MM.1S (cell line): ENCODE measurements around the gene SIT1.

Experiments
- DNase-seq: peaks from one replicate; pipeline ENCODE4 v3.0.0-alpha.2; 2015
- H2AFZ ChIP-seq: fragments of 300-600 bp; sonication (generic); 2 replicates; pipeline ENCODE4 v1.6.0; 2016; ENCODE audit warnings: antibody characterized with exemption, low read length
- H3F3A ChIP-seq: fragments of 300-600 bp; sonication (generic); 2 replicates; pipeline ENCODE4 v1.6.1; 2016; ENCODE audit warnings: mild to moderate bottlenecking, antibody characterized with exemption, low read length, moderate library complexity, mixed read lengths; ENCODE audit not compliant: insufficient read depth
- H3K27ac ChIP-seq: fragments of 300-600 bp; sonication (generic); 2 replicates; pipeline ENCODE4 v1.5.1; 2016; ENCODE audit warnings: mild to moderate bottlenecking, low read length
- H3K27me3 ChIP-seq: fragments of 300-600 bp; sonication (generic); replicated peaks from 2 replicates; pipeline ENCODE4 v1.6.0; 2016; ENCODE audit warnings: low read length; ENCODE audit not compliant: insufficient read depth
- H3K36me3 ChIP-seq: fragments of 300-600 bp; sonication (generic); replicated peaks from 2 replicates; pipeline ENCODE4 v1.6.1; 2016; ENCODE audit warnings: mild to moderate bottlenecking, low read length, mixed read lengths; ENCODE audit not compliant: insufficient read depth
- H3K4me1 ChIP-seq: fragments of 300-600 bp; sonication (generic); 2 replicates; pipeline ENCODE4 v1.6.1; 2016; ENCODE audit warnings: low read length, mixed read lengths
- H3K4me2 ChIP-seq: fragments of 300-600 bp; sonication (generic); 2 replicates; pipeline ENCODE4 v1.6.0; 2016; ENCODE audit warnings: low read depth, low read length
- H3K4me3 ChIP-seq: fragments of 300-600 bp; sonication (generic); 2 replicates; pipeline ENCODE4 v1.5.1; 2016; ENCODE audit warnings: low read length, mixed read lengths
- H3K79me2 ChIP-seq: fragments of 300-600 bp; sonication (generic); 2 replicates; pipeline ENCODE4 v1.6.1; 2016; ENCODE audit warnings: mixed run types, low read length, mixed read lengths
- H3K9ac ChIP-seq: fragments of 300-600 bp; sonication (generic); 2 replicates; pipeline ENCODE4 v1.6.1; 2016; ENCODE audit warnings: low read length, mixed read lengths
- H3K9me2 ChIP-seq: fragments of 300-600 bp; sonication (generic); replicated peaks from 2 replicates; pipeline ENCODE4 v1.6.1; 2016; ENCODE audit warnings: mild to moderate bottlenecking, low read length, mixed read lengths; ENCODE audit not compliant: insufficient read depth
- H3K9me3 ChIP-seq: fragments of 300-600 bp; sonication (generic); replicated peaks from 2 replicates; pipeline ENCODE4 v1.6.1; 2016; ENCODE audit warnings: mild to moderate bottlenecking, low read length, mixed read lengths; ENCODE audit not compliant: insufficient read depth
- H4K20me1 ChIP-seq: fragments of 300-600 bp; sonication (generic); 2 replicates; pipeline ENCODE4 v1.6.1; 2016; ENCODE audit warnings: mild to moderate bottlenecking, low read length, moderate library complexity, mixed read lengths; ENCODE audit not compliant: insufficient read depth
- EZH2 ChIP-seq: fragments of 300-600 bp; sonication (generic); optimal IDR thresholded peaks from 2 replicates; pipeline ENCODE3; 2017; ENCODE audit warnings: low read depth, mild to moderate bottlenecking, antibody characterized with exemption, low read length, mixed read lengths
- EZH2phosphoT487 ChIP-seq: fragments of 300-600 bp; sonication (generic); IDR thresholded peaks from 2 replicates; pipeline ENCODE4 v1.6.1; 2018; ENCODE audit warnings: antibody characterized with exemption, low read length
- TF ChIP-seq, protein P1 (sequence below): fragments of 300-600 bp; sonication (generic); IDR thresholded peaks from 2 replicates; pipeline ENCODE4 v1.5.1; 2016; ENCODE audit warnings: antibody characterized with exemption, low read length, mixed read lengths

The SIT1 gene

DNA sequence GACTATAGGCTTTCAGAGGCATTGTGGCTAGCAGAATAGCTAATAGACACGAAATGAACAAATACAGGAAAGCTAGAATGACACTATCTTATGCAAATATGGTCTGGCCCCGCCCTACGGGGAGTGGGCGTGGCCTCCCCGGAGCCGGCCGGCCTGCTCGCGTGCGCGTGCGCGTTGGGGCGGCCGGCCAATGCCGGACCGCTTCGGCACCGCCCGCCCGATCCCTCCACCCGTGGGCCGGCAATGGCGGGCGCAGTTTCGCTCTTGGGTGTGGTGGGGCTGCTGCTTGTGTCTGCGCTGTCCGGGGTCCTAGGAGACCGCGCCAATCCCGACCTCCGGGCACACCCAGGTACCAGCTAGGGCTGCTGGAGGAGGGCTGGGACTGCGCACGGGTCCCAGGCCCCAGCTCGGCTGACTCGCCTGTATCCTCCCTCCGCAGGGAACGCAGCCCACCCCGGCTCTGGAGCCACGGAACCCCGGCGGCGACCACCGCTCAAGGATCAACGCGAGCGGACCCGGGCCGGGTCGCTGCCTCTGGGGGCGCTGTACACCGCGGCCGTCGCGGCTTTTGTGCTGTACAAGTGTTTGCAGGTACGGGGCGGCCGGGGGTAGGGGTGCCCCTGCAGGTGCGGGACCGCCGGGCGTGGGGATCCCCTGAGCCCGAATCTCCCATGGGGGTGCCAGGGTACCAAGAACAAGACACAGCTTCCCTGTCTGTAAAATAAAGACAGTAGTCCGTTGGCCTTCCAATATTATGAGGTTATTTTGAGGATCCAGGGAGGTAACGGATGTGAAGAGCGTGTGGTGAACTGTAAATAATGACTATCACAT lies 7.6 kb upstream of the SIT1 start, which contains the start of gene CCDC107:
TSS of gene CCDC107 (plus strand) at position 156 of the 831 bp plus-strand sequence. CDS start at position 244, 88 bp downstream.
- H3K9me2 ChIP-seq = no peaks in the 10 kb centered on the region
- H3K27me3 ChIP-seq = no peaks in the 10 kb centered on the region
- H4K20me1 ChIP-seq = no peaks in the 10 kb centered on the region
- no peaks in the 10 kb centered on the region for H3K9me3 ChIP-seq
- peak within 1 kb of the TSS; percentile 80 for H2AFZ ChIP-seq
- peak within 1 kb of the TSS; percentile 88 for H3K9ac ChIP-seq
- TF ChIP-seq EZH2phosphoT487 (no peak), EZH2 (no peak)
- TF ChIP-seq, protein P1, sequence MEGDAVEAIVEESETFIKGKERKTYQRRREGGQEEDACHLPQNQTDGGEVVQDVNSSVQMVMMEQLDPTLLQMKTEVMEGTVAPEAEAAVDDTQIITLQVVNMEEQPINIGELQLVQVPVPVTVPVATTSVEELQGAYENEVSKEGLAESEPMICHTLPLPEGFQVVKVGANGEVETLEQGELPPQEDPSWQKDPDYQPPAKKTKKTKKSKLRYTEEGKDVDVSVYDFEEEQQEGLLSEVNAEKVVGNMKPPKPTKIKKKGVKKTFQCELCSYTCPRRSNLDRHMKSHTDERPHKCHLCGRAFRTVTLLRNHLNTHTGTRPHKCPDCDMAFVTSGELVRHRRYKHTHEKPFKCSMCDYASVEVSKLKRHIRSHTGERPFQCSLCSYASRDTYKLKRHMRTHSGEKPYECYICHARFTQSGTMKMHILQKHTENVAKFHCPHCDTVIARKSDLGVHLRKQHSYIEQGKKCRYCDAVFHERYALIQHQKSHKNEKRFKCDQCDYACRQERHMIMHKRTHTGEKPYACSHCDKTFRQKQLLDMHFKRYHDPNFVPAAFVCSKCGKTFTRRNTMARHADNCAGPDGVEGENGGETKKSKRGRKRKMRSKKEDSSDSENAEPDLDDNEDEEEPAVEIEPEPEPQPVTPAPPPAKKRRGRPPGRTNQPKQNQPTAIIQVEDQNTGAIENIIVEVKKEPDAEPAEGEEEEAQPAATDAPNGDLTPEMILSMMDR = peak; percentile 69
- H3K36me3 ChIP-seq = no peaks in the 10 kb centered on the region
- H3K79me2 ChIP-seq = peaks cover 14% of the 10 kb centered on the region
- DNase-seq = peak; percentile 86
- H3K4me2 ChIP-seq = peak within 1 kb of the TSS; percentile 89
- peak within 1 kb of the TSS; percentile 74 for H3K4me3 ChIP-seq
- peaks cover 13% of the 10 kb centered on the region; the same call in 1 of the 2 replicates for H3K4me1 ChIP-seq
- H3K27ac ChIP-seq = peak within 1 kb of the TSS; percentile 91
- peaks cover 20% of the 10 kb centered on the region for H3F3A ChIP-seq

DNA sequence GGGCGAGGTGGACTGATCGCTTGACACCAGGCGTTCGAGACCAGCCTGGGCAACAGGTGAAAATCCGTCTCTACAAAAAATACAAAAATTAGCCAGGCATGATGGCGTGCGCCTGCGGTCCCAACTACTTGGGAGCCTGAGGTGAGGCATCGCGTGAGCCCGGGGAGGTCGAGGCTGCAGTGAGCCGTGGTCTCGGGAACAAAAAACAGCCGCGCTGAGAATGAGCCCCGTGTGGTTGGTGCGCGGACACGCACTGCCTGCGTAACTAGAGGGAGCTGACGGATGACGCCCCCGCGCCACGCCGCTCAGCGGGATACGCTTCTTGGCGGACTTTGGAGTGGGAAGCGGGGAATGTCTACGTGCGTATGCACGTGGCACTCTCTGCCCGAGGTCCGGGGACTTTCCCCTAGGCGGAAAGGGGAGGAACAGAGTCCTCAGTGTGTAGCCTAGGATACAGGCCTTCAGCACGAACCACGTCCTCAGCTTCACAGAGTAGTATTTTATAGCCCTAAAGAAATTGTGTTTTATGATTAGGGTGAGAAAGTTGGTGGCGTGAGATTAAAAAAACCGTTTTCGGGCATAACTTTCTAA lies 6.9 kb upstream of the SIT1 start, which contains the start of gene RMRP:
TSS of gene RMRP (minus strand) at position 474 of the 591 bp plus-strand sequence.
- Histone ChIP-seq H3F3A (peaks cover 20% of the 10 kb centered on the region), H3K4me1 (peaks cover 13% of the 10 kb centered on the region; the same call in 1 of the 2 replicates)

DNA sequence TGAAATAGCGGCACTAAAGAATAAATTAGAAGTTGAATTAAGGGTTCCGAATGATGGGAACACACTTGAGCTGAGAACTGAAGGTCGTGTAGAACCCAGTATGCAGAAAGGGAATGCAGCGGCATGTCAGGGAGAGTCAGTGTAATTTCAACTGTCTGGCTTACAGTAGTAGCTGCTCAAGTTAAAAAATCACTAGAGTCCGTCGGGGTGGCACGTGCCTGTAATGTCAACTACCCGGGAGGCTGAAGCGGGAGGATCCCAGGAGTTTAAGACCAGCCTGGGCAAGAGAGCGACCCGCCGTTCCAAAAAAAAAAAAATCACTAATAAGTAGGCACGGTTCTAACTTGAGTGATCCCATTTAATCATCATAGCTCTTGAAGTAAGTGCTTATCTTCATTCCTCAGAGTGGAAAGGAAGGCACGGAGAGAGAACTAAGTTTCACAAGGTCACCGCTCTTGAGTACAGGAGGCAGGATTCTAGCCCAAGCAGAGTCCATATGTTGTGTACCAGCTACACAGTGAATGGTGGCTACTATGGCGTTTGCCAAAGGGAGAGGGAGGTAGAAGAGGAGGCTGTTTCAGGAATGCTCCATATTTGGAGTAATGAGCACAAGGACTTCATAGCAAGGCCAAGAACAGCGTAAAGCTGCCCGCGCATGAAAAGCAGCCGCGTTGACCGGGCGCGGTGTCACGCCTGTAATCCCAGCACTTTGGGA lies 6.3 kb upstream of the SIT1 start:
- Histone ChIP-seq H3K27me3 (no peaks in the 10 kb centered on the region), H3K36me3 (no peaks in the 10 kb centered on the region), H2AFZ (peak overlapping the region; percentile 44), H3K9me3 (no peaks in the 10 kb centered on the region), H3F3A (peaks cover 20% of the 10 kb centered on the region), H3K9me2 (no peaks in the 10 kb centered on the region), H3K79me2 (peaks cover 14% of the 10 kb centered on the region), H4K20me1 (no peaks in the 10 kb centered on the region), H3K4me3 (peak overlapping the region; percentile 33; the same call in 1 of the 2 replicates), H3K4me1 (peaks cover 13% of the 10 kb centered on the region; the same call in 1 of the 2 replicates), H3K4me2 (peak overlapping the region; percentile 89), H3K9ac (peak overlapping the region; percentile 37; the same call in 1 of the 2 replicates), H3K27ac (peak overlapping the region; percentile 91; the same call in 1 of the 2 replicates)
- DNase-seq = no peak
- no peak for TF ChIP-seq EZH2phosphoT487
- no peak for TF ChIP-seq EZH2
- TF ChIP-seq, protein P1 = no peak

More for the DNA sequence above, 6.9 kb upstream of the SIT1 start, which contains the start of gene RMRP:
- H3K36me3 ChIP-seq = no peaks in the 10 kb centered on the region
- DNase-seq = peak; percentile 98
- peak within 1 kb of the TSS; percentile 74 for H3K4me3 ChIP-seq
- peaks cover 14% of the 10 kb centered on the region for H3K79me2 ChIP-seq
- H4K20me1 ChIP-seq = no peaks in the 10 kb centered on the region
- TF ChIP-seq EZH2 (no peak), EZH2phosphoT487 (no peak)
- TF ChIP-seq, protein P1 = peak; percentile 9; the same call in 1 of the 2 replicates
- peak within 1 kb of the TSS; percentile 91 for H3K27ac ChIP-seq
- H3K4me2 ChIP-seq = peak within 1 kb of the TSS; percentile 89
- H3K27me3 ChIP-seq = no peaks in the 10 kb centered on the region
- peak within 1 kb of the TSS; percentile 80 for H2AFZ ChIP-seq
- H3K9ac ChIP-seq = peak within 1 kb of the TSS; percentile 88
- H3K9me3 ChIP-seq = no peaks in the 10 kb centered on the region
- no peaks in the 10 kb centered on the region for H3K9me2 ChIP-seq
